ENCODE data around the gene RAB25.

DNA sequence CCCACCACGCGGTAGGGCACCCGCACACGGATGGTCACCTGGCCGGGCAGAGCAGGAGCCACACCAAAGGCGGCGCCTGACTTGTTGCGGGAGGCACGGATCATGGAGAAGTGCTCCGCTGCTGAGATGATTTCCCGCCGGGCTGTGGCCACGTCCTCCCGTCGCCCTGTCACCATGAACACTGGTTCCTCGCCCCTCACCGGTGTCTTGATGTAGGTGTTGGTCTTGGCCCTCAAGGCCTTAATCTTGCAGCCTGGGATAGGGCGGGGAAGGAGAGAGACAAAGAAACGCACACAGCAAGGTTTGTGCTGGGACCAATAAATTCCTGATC lies 16.4 kb downstream of the RAB25 start:
- TF ChIP-seq, protein P1, sequence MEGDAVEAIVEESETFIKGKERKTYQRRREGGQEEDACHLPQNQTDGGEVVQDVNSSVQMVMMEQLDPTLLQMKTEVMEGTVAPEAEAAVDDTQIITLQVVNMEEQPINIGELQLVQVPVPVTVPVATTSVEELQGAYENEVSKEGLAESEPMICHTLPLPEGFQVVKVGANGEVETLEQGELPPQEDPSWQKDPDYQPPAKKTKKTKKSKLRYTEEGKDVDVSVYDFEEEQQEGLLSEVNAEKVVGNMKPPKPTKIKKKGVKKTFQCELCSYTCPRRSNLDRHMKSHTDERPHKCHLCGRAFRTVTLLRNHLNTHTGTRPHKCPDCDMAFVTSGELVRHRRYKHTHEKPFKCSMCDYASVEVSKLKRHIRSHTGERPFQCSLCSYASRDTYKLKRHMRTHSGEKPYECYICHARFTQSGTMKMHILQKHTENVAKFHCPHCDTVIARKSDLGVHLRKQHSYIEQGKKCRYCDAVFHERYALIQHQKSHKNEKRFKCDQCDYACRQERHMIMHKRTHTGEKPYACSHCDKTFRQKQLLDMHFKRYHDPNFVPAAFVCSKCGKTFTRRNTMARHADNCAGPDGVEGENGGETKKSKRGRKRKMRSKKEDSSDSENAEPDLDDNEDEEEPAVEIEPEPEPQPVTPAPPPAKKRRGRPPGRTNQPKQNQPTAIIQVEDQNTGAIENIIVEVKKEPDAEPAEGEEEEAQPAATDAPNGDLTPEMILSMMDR (IDR thresholded peaks at IDR 0.05; ENCODE audit: low read depth, low read length, missing input control): no peak
- TF ChIP-seq YY1 (IDR thresholded peaks at IDR 0.05) (no peak), REST (IDR thresholded peaks at IDR 0.05) (no peak)
